SU-DHL-6 (cell line): ENCODE results near the gene SLC3A2.

Experiments used
- H2AFZ ChIP-seq: fragments of 200-600 bp; sonication (generic); 2 replicates; pipeline ENCODE4 v1.6.1; 2014; ENCODE audit warnings: low read depth, mild to moderate bottlenecking, moderate library complexity, mixed read lengths, antibody characterized with exemption, low read length; ENCODE audit not compliant: severe bottlenecking
- H3F3A ChIP-seq: fragments of 200-600 bp; shearing (Covaris generic); 2 replicates; pipeline ENCODE4 v1.6.0; 2016; ENCODE audit warnings: antibody characterized with exemption, mild to moderate bottlenecking; ENCODE audit not compliant: insufficient read depth
- H3K27ac ChIP-seq: fragments of 200-600 bp; sonication (generic); 2 replicates; pipeline ENCODE4 v1.5.1; 2016; ENCODE audit warnings: low read depth, mild to moderate bottlenecking, low read length, moderate library complexity, mixed read lengths
- H3K27me3 ChIP-seq: fragments of 200-600 bp; sonication (generic), shearing (Covaris generic); 2 replicates; pipeline ENCODE4 v1.6.0; 2014; ENCODE audit warnings: mild to moderate bottlenecking, low read length
- H3K36me3 ChIP-seq: fragments of 200-600 bp; sonication (generic); 2 replicates; pipeline ENCODE4 v1.6.1; 2014; ENCODE audit warnings: mild to moderate bottlenecking, low read length, mixed read lengths
- H3K4me2 ChIP-seq: fragments of 300-600, 200-600 bp; shearing (Covaris generic), sonication (generic); 2 replicates; pipeline ENCODE4 v1.6.0; 2014; ENCODE audit warnings: low read length, low read depth, mild to moderate bottlenecking; ENCODE audit not compliant: poor library complexity, severe bottlenecking
- H3K4me3 ChIP-seq: fragments of 200-600 bp; sonication (generic); 2 replicates; pipeline ENCODE4 v1.5.1; 2014; ENCODE audit warnings: antibody characterized with exemption, low read length, mild to moderate bottlenecking, mixed read lengths; ENCODE audit not compliant: insufficient read depth, poor library complexity, severe bottlenecking
- H3K79me2 ChIP-seq: fragments of 200-600 bp; sonication (generic); 2 replicates; pipeline ENCODE4 v1.6.1; 2014; ENCODE audit warnings: mild to moderate bottlenecking, low read length, moderate library complexity; ENCODE audit not compliant: insufficient read depth
- H3K9ac ChIP-seq: fragments of 200-600 bp; sonication (generic); 2 replicates; pipeline ENCODE4 v1.7.0; 2014; ENCODE audit warnings: mild to moderate bottlenecking, low read length
- H3K9me2 ChIP-seq: fragments of 200-600 bp; sonication (generic); replicated peaks from 2 replicates; pipeline ENCODE4 v1.6.1; 2014; ENCODE audit warnings: low read length; ENCODE audit not compliant: insufficient read depth
- H3K9me3 ChIP-seq: fragments of 200-600 bp; sonication (generic); 2 replicates; pipeline ENCODE4 v1.6.1; 2014; ENCODE audit warnings: low read length, mixed read lengths; ENCODE audit not compliant: insufficient read depth
- H4K20me1 ChIP-seq: fragments of 200-600 bp; sonication (generic); 2 replicates; pipeline ENCODE4 v1.6.1; 2014; ENCODE audit warnings: low read depth, mild to moderate bottlenecking, antibody characterized with exemption, low read length, moderate library complexity, mixed read lengths
- CTCF ChIP-seq: fragments of 200-600 bp; sonication (generic); IDR thresholded peaks from one replicate; pipeline ENCODE4 v1.5.1; 2017; ENCODE audit warnings: antibody characterized with exemption, mild to moderate bottlenecking, low read length, moderate library complexity; ENCODE audit not compliant: insufficient read depth, poor library complexity, severe bottlenecking
- EZH2phosphoT487 ChIP-seq: fragments of 200-600 bp; sonication (generic), shearing (Covaris generic); conservative IDR thresholded peaks from 2 replicates; pipeline ENCODE4 v1.6.1; 2018; ENCODE audit warnings: mild to moderate bottlenecking, antibody characterized with exemption, low read length, moderate library complexity, mixed read lengths

SLC3A2 gene

GRCh38 chr11:62855571-62856332 is 24.9 kb upstream of the SLC3A2 start:
- no peaks in the 10 kb centered on the region for H3K9me3 ChIP-seq
- H3K4me3 ChIP-seq = peak overlapping the region; percentile 99
- H3K9me2 ChIP-seq = no peaks in the 10 kb centered on the region
- TF ChIP-seq CTCF = no peak
- TF ChIP-seq EZH2phosphoT487 = no peak
- peak overlapping the region; percentile 88 for H3K27ac ChIP-seq
- H4K20me1 ChIP-seq = peaks cover 23% of the 10 kb centered on the region
- H2AFZ ChIP-seq = no peak overlapping the region
- no peaks in the 10 kb centered on the region for H3K27me3 ChIP-seq
- H3K79me2 ChIP-seq = peaks cover 68% of the 10 kb centered on the region
- H3K9ac ChIP-seq = peak overlapping the region; percentile 99
- H3K4me2 ChIP-seq = peak overlapping the region; percentile 99
- peaks cover 39% of the 10 kb centered on the region for H3K36me3 ChIP-seq
- H3F3A ChIP-seq = peaks cover 61% of the 10 kb centered on the region

GRCh38 chr11:62856333-62856895 is 24.3 kb upstream of the SLC3A2 start:
- no peak overlapping the region for H2AFZ ChIP-seq
- no peaks in the 10 kb centered on the region for H3K27me3 ChIP-seq
- H3F3A ChIP-seq = peaks cover 62% of the 10 kb centered on the region
- H3K27ac ChIP-seq = peak overlapping the region; percentile 75
- H3K79me2 ChIP-seq = peaks cover 74% of the 10 kb centered on the region
- H3K36me3 ChIP-seq = peaks cover 39% of the 10 kb centered on the region
- no peaks in the 10 kb centered on the region for H3K9me3 ChIP-seq
- peak overlapping the region; percentile 99 for H3K4me2 ChIP-seq
- H3K4me3 ChIP-seq = peak overlapping the region; percentile 78
- H4K20me1 ChIP-seq = peaks cover 23% of the 10 kb centered on the region
- TF ChIP-seq EZH2phosphoT487 (no peak), CTCF (no peak)
- H3K9me2 ChIP-seq = no peaks in the 10 kb centered on the region
- peak overlapping the region; percentile 99 for H3K9ac ChIP-seq

DNA sequence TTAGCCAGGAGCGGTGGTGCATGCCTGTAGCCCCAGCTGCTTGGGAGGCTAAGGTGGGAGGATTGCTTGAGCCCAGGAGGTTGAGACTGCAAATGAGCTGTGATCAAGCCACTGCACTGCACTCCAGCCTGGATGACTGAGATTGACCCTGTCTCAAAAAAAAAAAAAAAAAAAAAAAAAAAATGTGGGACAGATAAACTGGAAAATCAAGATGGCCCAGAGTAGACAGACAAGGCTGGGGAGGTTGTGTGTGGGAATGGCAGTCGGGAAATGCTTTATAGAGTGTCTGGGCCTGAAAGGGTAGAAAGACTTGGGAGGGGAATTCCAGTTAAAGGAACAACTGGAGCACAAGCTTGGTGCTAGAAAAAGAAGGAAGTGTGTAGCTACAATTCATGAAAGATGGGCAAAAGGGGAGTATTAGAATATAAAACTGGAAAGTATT is 23.1 kb upstream of the SLC3A2 start:
- H3K9ac ChIP-seq = peak overlapping the region; percentile 99
- peak overlapping the region; percentile 75 for H3K27ac ChIP-seq
- no peaks in the 10 kb centered on the region for H3K9me2 ChIP-seq
- H2AFZ ChIP-seq = no peak overlapping the region
- H3K4me3 ChIP-seq = peak overlapping the region; percentile 78
- TF ChIP-seq EZH2phosphoT487 (no peak), CTCF (no peak)
- peaks cover 30% of the 10 kb centered on the region for H3K36me3 ChIP-seq
- peaks cover 57% of the 10 kb centered on the region for H3F3A ChIP-seq
- H4K20me1 ChIP-seq = peaks cover 23% of the 10 kb centered on the region
- peaks cover 86% of the 10 kb centered on the region for H3K79me2 ChIP-seq
- H3K9me3 ChIP-seq = no peaks in the 10 kb centered on the region
- H3K27me3 ChIP-seq = no peaks in the 10 kb centered on the region
- H3K4me2 ChIP-seq = peak overlapping the region; percentile 99
